Gastrocnemius medialis (tissue), 4 donors: Measurements from ENCODE around the gene VCL.

Source experiments
- CTCF ChIP-seq, 5 experiments: fragments of 450-650 bp in 3 of 5; fragments of 200-600 bp in 2 of 5; sonication (generic) in 2 of 5; IDR thresholded peaks in 4 of 5; conservative IDR thresholded peaks in 1 of 5; 1 replicate in 4 of 5; 2 replicates in 1 of 5; pipeline ENCODE4 v1.5.1; 2016 to 2019; ENCODE audit warnings: antibody characterized with exemption in 5 of 5, mild to moderate bottlenecking in 3 of 5, moderate library complexity in 3 of 5
- POLR2A ChIP-seq, 2 donors: fragments of 450-650 bp; IDR thresholded peaks; one replicate each; pipeline ENCODE4 v1.6.1; 2017; ENCODE audit warnings: antibody characterized with exemption in 2 of 2, mild to moderate bottlenecking in 2 of 2, moderate library complexity in 2 of 2

- TF ChIP-seq CTCF (IDR thresholded peaks at IDR 0.05 in 4 of 5, conservative IDR thresholded peaks at IDR 0.05 in 1 of 5) (no peak), POLR2A (IDR thresholded peaks at IDR 0.05) (no peak)
Measured at GRCh38 chr10:74118804-74119203, 120.9 kb downstream of the VCL start.
